Measurements from ENCODE around the gene FABP7.

FABP7 gene

DNA sequence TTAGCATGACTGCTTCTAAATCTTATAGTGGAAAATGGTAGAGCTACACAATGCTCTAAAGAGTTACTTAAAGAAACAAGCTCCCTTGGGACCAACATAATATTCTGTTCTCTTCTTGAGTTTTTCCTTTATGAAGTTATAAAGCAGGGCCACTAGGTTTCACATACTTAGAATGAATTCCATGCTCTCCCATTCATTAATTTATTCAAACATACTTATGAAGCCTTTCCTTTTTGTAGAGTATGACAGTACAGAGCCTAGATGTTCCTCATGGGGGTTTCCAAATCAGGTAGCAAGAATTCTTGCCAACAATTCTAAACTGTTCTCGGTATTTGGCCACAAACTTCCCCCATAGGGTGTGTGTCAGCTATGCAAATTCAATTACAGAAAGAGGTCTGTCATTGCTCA, 20.6 kb upstream of the FABP7 start:
- no peak for DNase-seq (ENCODE audit: low read depth in 4 of 4, low spot score in 1 of 4)

- DNase-seq (ENCODE audit: low read depth in 4 of 4, low spot score in 1 of 4) = no peak
These were observed 19.2 kb upstream of the FABP7 start for GRCh38 chr6:122760330-122760729.

GRCh38 chr6:122766256-122766655, 13.3 kb upstream of the FABP7 start:
- DNase-seq (ENCODE audit: low read depth in 4 of 4, low spot score in 1 of 4) = no peak

GRCh38 chr6:122770835-122771601, 8.5 kb upstream of the FABP7 start:
- DNase-seq (ENCODE audit: low read depth in 4 of 4, low spot score in 1 of 4) = no peak

DNA sequence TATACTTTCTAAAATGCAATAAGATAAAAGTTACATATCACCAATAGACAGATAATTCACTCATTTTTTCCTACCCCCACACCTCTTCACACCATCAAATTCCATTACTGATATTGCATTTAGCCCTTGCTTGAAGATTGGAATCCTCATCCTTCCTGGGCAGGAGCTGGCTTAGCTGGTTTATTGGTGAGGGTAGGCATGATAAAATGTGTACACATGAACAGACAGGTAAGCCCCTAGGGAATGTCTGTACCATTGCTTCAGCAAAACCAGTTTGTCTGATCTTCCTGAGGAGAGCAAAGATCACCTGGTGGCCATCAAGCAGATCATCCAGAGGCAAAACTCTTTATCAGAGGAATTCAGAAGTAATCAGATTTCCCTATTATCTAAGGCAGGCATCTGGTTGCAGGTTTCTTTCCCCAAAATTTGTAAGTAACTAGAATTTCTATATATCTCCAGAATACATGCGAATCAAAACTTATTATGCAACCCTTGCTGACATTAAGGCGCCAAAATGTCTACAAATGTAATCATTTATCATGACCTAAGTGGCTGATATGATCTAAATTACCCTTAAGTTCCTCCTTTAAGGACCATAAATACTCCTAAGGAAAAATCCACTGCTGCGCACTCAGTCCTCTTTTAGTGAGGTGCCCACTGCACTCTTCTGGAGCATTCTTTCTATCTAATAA, 6.6 kb upstream of the FABP7 start:
- no peak for DNase-seq (ENCODE audit: low read depth in 4 of 4, low spot score in 1 of 4)

DNA sequence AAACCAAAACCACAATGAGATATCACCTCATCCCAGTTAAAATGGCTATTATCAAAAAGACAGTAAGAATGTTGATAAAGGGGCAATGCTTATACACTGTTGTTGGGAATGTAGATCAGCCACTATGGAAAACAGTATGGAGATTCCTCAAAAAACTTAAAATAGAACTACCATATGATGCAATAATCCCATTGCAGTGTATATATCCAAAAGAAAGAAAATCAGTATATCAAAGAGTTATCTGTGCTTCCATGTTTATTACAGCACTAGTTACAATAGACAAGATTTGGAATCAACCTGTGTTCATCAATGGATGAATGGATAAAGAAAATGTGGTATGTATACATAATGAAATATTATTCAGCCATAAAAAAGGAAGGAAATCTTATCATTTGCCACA, 3.5 kb upstream of the FABP7 start:
- no peak for DNase-seq (ENCODE audit: low read depth in 4 of 4, low spot score in 1 of 4)

- DNase-seq (ENCODE audit: low read depth in 4 of 4, low spot score in 1 of 4) = no peak
These were observed 1.2 kb upstream of the FABP7 start for GRCh38 chr6:122778302-122778701.

DNA sequence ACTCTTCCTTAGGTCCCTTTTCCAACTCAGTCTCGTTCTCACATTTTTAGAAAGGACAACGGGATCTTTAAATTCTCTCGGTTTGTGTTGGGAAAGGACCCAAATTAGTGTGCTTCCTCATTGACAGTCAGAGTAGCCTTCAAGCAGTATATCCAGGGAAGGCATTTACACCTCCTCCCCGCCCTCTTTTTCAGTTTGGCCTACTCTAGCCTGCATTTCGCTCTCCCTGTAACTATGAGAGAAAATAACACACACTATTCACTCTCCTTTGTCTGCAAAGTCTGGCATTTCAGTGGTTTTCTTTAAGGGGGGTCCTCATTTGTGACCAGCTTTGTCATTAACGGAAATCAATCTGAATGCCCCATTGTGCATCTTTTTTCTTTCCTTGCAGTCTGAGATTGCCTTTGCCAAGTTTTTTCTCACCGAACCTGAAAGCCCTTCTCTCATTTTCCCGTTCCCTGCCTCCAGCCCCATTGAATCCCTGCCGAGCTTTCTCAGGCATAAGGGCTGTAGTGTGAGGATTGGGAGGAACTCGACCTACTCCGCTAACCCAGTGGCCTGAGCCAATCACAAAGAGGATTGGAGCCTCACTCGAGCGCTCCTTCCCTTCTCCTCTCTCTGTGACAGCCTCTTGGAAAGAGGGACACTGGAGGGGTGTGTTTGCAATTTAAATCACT, 393 bp upstream of the FABP7 start:
- DNase-seq (ENCODE audit: low read depth in 4 of 4, low spot score in 1 of 4) = no peak

- no peak for DNase-seq (ENCODE audit: low read depth in 4 of 4, low spot score in 1 of 4)
These were observed 598 bp downstream of the FABP7 start for GRCh38 chr6:122780114-122780513.

- no peak for DNase-seq (ENCODE audit: low read depth in 4 of 4, low spot score in 1 of 4)
These were observed 2.2 kb downstream of the FABP7 start for GRCh38 chr6:122781716-122782115.

GRCh38 chr6:122783401-122783800, 3.9 kb downstream of the FABP7 start:
- DNase-seq (ENCODE audit: low read depth in 4 of 4, low spot score in 1 of 4) = no peak

DNA sequence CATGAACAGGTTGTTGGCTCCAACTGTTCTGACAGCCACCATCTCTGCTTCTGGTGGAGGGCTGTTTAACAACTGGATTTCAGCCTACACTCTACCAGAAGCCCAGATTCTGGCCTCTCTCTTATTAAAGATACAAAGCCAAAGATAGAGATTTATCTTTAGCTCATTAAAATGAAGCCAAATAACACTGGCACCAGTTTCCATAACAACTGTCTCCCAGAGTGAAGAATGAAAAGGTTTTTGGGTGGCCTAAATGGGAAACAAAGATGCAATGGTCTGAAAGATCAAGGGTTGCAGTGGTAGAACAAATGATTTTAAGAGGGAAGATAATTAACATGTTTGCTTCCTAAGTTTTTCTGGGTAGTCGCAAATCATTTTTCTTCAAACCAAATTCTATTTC, 6.4 kb downstream of the FABP7 start:
- DNase-seq (ENCODE audit: low read depth in 4 of 4, low spot score in 1 of 4) = no peak

DNA sequence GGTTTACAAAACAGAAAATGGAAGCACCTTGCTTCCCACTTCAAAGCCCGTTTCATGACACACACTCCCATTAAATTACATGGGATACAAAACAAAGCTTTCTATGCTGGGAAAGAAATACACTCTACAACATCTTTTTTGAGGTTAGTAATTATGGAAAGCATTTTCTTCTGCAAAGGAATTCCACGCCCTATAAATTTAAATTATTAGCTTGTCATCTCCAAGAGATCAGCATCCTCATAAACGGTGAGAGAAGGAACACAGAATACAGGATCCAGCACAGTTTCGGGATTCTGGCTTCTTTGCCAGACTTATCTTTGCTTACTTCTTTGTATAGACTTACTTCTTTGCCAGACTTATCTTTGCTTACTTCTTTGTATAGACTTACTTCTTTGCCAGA, 8.2 kb downstream of the FABP7 start:
- DNase-seq (ENCODE audit: low read depth in 4 of 4, low spot score in 1 of 4) = no peak

- no peak for DNase-seq (ENCODE audit: low read depth in 4 of 4, low spot score in 1 of 4)
These were observed 8.7 kb downstream of the FABP7 start for GRCh38 chr6:122788208-122788607.

DNA sequence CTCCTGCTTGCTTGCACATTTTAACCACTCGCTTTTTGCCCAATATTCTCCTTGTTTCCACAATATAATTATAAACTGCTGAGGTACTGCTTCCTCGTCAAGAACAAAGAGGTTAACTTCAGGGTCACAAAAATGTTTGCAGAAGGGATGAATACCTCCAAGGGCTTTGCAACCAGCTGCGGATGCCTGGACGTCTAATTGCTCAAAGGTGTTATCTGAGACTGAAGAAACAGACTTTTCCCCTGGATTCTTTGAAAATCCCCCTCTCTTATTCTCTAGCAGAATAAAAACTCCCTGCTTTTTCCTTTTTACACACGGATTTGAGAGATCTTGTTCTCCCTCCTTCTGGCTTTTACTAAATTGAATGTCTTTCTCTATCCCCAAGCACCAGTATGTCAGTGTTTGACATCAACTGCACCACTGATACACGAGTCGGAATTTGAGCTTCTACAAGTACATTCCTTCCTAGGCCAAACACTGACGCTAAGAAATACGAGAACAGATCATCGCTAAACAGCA, 9.2 kb downstream of the FABP7 start:
- DNase-seq (ENCODE audit: low read depth in 4 of 4, low spot score in 1 of 4) = no peak

- peak in 1 of 4 experiments; percentile 1 for DNase-seq (ENCODE audit: low read depth in 4 of 4, low spot score in 1 of 4)
These were observed 9.9 kb downstream of the FABP7 start, which contains the start of gene SMPDL3A for GRCh38 chr6:122789182-122790027. Gene SMPDL3A, plus strand, starts transcription at chr6:122789258. Its CDS starts 89 bp downstream, at chr6:122789347.

DNA sequence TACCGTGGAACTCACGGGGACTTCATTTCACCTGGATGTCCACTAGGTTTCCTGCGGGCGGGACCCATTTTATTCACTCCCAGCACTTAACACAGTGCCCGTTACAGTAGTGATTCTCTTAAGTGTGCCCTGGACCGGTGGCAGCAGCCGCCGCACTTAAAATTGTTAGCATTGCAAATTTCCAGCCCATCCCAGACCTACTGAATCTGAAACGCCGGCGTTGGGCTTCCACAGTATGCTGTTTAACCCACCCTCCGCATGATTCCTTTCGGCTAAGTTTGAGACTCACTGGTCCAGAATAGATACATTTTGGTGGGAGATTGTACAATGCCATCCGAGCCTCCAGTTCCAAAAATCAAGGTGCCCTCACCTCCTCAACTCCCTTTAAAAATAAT, 10.5 kb downstream of the FABP7 start:
- DNase-seq (ENCODE audit: low read depth in 4 of 4, low spot score in 1 of 4) = no peak

- DNase-seq (ENCODE audit: low read depth in 4 of 4, low spot score in 1 of 4) = no peak
These were observed 11.2 kb downstream of the FABP7 start for GRCh38 chr6:122790423-122791309.

GRCh38 chr6:122791310-122791679, 11.8 kb downstream of the FABP7 start:
- no peak for DNase-seq (ENCODE audit: low read depth in 4 of 4, low spot score in 1 of 4)

GRCh38 chr6:122792766-122793165, 13.2 kb downstream of the FABP7 start:
- DNase-seq (ENCODE audit: low read depth in 4 of 4, low spot score in 1 of 4) = no peak

Data from stimulated activated CD4-positive, alpha-beta T cell treated with anti-CD3 and anti-CD28 coated beads, Interleukin-1b, Interleukin-23, amount 100 ng/mL, for 24 hours (primary cell).